NOMO-1 treated with DMSO at 0.1 percent for 48 hours (cell line): ENCODE data around the gene HNRNPL.
A peak's percentile ranks its signal among the peaks of the same experiment; 100 is the strongest.
"Not testable (repeated sequence)": the region's sequence is repeated elsewhere in the genome, so short reads cannot be mapped to it uniquely, and the experiment has no call there.

Source experiments
- DNase-seq: peaks from one replicate; lab custom pipeline; 2025; ENCODE audit not compliant: unreplicated experiment; lab: John Stamatoyannopoulos, UW

Gene HNRNPL

GRCh38 chr19:38869836-38870607 is 20.2 kb upstream of the HNRNPL start:
- DNase-seq: no peak

GRCh38 chr19:38869160-38869835 is 19.5 kb upstream of the HNRNPL start:
- no peak for DNase-seq

- DNase-seq: no peak
Measured at GRCh38 chr19:38868551-38868950, 18.8 kb upstream of the HNRNPL start.

GRCh38 chr19:38867171-38867780 is 17.5 kb upstream of the HNRNPL start:
- DNase-seq: no peak

DNA sequence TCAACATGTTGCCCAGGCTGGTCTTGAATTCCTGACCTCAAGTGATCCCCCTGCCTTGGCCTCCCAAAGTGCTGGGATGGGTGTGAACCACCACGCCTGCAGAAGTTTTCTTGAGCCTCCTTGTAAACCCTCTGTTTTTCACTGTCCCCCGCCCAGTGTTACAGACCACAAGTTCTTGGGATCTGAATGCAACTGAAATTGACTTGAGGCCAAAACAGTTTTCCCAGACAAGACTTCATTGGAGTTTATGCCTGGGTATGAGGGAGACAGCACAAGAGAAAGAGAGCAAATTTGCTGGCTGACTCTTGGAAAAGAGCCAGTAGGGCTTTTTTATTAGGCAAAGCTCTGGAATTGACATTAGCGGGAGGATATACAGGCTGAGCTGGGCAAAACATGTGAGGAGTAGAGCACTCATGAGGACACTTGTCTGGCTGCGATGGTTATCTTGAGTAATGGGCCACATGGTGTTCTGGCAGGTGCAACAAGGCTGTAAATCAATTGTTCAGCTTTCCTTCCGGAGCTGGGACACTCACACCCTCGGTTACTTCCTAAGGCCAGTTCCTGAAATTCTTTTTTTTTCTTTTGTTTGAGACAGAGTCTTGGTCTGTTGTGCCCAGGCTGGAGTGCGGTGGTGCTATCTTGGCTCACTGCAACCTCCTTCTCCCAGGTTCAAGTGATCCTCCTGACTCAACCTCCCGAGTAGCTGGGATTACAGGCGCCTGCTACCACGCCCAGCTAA is 12.7 kb upstream of the HNRNPL start:
- peak; percentile 46 for DNase-seq

GRCh38 chr19:38861368-38861767 is 11.6 kb upstream of the HNRNPL start:
- DNase-seq: no peak

DNA sequence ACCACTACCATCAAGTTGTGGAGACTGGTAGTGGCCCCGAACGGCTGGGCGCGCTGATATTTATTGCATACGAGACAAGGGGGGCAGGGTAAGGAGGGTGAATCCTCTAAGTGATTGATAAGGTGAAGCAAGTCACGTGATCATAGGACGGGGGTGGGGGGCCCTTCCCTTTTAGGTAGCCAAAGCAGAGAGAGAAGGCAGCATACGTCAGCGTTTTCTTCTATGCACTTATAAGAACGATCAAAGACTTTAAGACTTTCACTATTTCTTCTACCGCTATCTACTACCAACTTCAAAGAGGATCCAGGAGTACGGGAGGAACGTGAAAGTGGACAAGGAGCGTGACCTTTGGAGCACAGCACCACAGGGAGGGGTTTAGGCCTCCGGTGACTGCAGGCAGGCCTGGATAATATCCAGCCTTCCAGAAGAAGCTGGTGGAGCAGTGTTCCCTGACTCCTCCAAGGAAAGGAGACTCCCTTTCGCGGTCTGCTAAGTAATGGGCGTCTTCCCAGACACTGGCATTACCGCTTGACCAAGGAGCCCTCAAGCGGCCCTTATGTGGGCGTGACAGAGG is 9.9 kb upstream of the HNRNPL start:
- not testable (repeated sequence) for DNase-seq

GRCh38 chr19:38856813-38857212 is 7.0 kb upstream of the HNRNPL start:
- no peak for DNase-seq

DNA sequence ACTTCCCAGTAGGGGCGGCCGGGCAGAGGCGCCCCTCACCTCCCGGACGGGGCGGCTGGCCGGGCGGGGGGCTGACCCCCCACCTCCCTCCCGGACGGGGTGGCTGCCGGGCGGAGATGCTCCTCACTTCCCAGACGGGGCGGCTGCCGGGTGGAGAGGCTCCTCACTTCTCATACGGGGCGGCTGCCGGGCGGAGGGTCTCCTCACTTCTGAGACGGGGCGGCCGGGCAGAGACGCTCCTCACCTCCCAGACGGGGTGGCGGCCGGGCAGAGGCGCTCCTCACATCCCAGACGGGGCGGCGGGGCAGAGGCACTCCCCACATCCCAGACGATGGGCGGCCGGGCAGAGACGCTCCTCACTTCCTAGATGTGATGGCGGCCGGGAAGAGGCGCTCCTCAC is 6.0 kb upstream of the HNRNPL start:
- not testable (repeated sequence) for DNase-seq

- DNase-seq: not testable (repeated sequence)
Measured at GRCh38 chr19:38854961-38855360, 5.2 kb upstream of the HNRNPL start.

- DNase-seq: no peak
Measured at GRCh38 chr19:38853214-38853613, 3.4 kb upstream of the HNRNPL start.

- peak; percentile 52 for DNase-seq
Measured at GRCh38 chr19:38852231-38853044, 2.7 kb upstream of the HNRNPL start.

DNA sequence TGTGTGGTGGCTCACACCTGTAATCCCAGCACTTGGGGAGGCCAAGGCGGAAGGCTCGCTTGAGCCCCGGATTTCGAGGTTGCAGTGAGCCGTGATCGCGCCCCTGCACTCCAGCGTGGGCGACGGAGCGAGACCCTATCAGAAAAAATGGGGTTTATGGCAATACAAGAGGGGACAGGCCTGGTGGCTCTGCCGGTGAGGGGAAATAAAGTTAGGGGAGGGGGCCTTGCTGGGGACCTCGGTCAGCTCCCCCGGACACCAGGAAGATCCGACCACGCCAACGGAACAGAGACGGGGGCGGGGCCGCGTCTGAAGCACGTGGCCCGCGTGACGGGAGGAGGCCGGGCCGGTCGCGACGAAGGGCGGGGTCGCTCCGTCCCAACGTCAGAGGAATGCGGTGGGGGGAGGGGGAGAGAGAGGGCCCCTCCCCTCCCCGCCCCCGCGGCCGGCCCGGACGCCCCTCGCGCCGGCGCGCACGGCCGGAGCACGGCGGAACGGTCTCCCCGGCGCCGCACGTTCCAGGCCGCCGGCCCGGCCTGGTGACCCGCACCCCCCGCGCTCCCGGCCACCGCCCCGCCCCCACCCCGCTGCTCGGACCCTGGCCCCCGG is 1.9 kb upstream of the HNRNPL start:
- peak; percentile 86 for DNase-seq

- DNase-seq: no peak
Measured at GRCh38 chr19:38850976-38851621, 1.3 kb upstream of the HNRNPL start.

GRCh38 chr19:38850436-38850975 is 720 bp upstream of the HNRNPL start:
- DNase-seq: no peak

DNA sequence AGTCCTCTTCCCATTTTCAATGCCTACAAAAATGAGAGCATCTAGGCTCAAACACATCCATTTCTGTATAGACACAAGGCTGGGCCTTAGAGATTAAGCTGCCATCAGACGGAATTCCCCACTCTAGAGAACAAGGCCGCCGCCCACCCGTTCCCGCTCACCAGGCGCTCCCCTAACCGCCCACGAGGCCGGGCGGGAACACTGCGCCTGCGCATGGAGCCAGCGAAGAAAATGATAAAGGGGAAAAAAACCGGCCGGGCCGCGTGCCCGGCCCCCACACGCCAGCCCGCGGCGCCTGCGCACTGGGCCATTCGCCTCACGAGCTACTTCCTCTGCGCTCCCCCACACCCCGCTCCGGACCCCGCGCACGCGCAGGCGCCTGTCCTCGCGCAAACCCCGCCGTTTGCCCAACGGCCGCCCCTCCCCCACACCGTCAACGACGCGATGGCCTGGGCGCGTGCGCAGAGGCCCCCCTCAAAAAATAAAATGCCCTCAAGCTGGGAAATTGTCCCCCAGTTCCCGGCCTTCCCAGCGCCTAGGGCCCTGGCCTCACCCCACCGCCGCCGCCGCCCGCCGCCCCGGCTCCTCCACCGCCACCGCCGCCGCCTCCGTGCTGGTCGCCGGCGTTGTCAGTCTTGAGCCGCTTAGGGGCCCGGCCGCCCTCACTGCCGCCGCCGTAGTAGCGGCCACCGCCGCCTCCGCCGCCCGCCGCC is 483 bp downstream of the HNRNPL start:
- DNase-seq: peak; percentile 93

- DNase-seq: no peak
Measured at GRCh38 chr19:38848299-38849146, 1.3 kb downstream of the HNRNPL start.
